PC-3 (cell line): ENCODE data around the gene DYNLL1.

Source experiments
- EZH2 ChIP-seq: fragments of 300-600 bp; sonication (generic); IDR thresholded peaks from one replicate; pipeline ENCODE4 v1.6.1; 2017; ENCODE audit warnings: antibody characterized with exemption, mild to moderate bottlenecking, low read length; ENCODE audit not compliant: unreplicated experiment
- TF ChIP-seq, protein P1 (sequence below): fragments of 300-600 bp; sonication (generic); conservative IDR thresholded peaks from 2 replicates; pipeline ENCODE4 v1.5.1; 2017; ENCODE audit warnings: antibody characterized with exemption, low read depth, mild to moderate bottlenecking, low read length

DNA sequence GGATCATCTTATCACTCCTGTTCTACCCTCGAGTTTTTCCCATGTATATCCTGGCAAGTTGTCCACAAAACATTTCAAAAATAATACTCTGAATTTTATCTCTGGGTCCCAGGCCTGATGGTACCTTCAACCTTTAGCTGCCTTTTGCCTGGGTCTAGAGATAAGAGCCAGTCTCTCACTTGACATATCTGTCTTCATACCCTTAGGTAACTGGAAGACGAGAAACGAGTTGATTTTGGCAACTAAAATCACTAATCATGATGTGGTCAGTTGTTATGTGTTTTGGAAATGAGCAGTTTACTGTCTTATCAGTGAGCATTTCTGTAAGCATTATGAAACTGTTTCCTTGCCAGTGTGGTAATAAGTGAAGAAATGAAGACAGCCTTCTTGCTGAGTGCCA, 44.5 kb downstream of the DYNLL1 start:
- TF ChIP-seq, protein P1, sequence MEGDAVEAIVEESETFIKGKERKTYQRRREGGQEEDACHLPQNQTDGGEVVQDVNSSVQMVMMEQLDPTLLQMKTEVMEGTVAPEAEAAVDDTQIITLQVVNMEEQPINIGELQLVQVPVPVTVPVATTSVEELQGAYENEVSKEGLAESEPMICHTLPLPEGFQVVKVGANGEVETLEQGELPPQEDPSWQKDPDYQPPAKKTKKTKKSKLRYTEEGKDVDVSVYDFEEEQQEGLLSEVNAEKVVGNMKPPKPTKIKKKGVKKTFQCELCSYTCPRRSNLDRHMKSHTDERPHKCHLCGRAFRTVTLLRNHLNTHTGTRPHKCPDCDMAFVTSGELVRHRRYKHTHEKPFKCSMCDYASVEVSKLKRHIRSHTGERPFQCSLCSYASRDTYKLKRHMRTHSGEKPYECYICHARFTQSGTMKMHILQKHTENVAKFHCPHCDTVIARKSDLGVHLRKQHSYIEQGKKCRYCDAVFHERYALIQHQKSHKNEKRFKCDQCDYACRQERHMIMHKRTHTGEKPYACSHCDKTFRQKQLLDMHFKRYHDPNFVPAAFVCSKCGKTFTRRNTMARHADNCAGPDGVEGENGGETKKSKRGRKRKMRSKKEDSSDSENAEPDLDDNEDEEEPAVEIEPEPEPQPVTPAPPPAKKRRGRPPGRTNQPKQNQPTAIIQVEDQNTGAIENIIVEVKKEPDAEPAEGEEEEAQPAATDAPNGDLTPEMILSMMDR, result no peak
- TF ChIP-seq EZH2, result no peak
